Globus pallidus (tissue), 1 donor: Measurements from ENCODE around the gene SP3.

ENCODE experiments used
- DNase-seq: peaks from one replicate; pipeline ENCODE4 v3.0.0-alpha.2; 2015; ENCODE audit warnings: low spot score

The SP3 gene

GRCh38 chr2:173965372-173966025, at the start of gene SP3:
Gene SP3, minus strand, starts transcription at chr2:173965373. Its CDS starts 202 bp downstream, at chr2:173965171.
- DNase-seq = peak; percentile 97

GRCh38 chr2:174014699-174015070, 49.5 kb upstream of the SP3 start:
- no peak for DNase-seq

- DNase-seq = no peak
Measured at GRCh38 chr2:174014011-174014698, 49.0 kb upstream of the SP3 start.

GRCh38 chr2:174013315-174013751, 48.2 kb upstream of the SP3 start:
- DNase-seq = no peak

GRCh38 chr2:174012347-174013314, 47.5 kb upstream of the SP3 start:
- no peak for DNase-seq

GRCh38 chr2:174011796-174012195, 46.6 kb upstream of the SP3 start:
- DNase-seq = no peak

- DNase-seq = no peak
Measured at GRCh38 chr2:174011173-174011572, 46.0 kb upstream of the SP3 start.

- no peak for DNase-seq
Measured at GRCh38 chr2:174009488-174010223, 44.5 kb upstream of the SP3 start.

- no peak for DNase-seq
Measured at GRCh38 chr2:174008720-174009119, 43.5 kb upstream of the SP3 start.

GRCh38 chr2:174007010-174007409, 41.8 kb upstream of the SP3 start:
- no peak for DNase-seq

GRCh38 chr2:174005801-174006419, 40.7 kb upstream of the SP3 start:
- no peak for DNase-seq

GRCh38 chr2:174004905-174005605, 39.9 kb upstream of the SP3 start:
- no peak for DNase-seq

- DNase-seq = no peak
Measured at GRCh38 chr2:174003720-174004695, 38.8 kb upstream of the SP3 start.

GRCh38 chr2:174002679-174003078, 37.5 kb upstream of the SP3 start:
- no peak for DNase-seq

GRCh38 chr2:174001107-174001506, 35.9 kb upstream of the SP3 start:
- DNase-seq = no peak

GRCh38 chr2:173999724-174000123, 34.6 kb upstream of the SP3 start:
- DNase-seq = no peak

- peak; percentile 42 for DNase-seq
Measured at GRCh38 chr2:173999272-173999671, 34.1 kb upstream of the SP3 start.

- DNase-seq = peak; percentile 26
Measured at GRCh38 chr2:173998386-173998785, 33.2 kb upstream of the SP3 start.

- DNase-seq = no peak
Measured at GRCh38 chr2:173997753-173998152, 32.6 kb upstream of the SP3 start.

GRCh38 chr2:173997269-173997668, 32.1 kb upstream of the SP3 start:
- DNase-seq = peak; percentile 51
